Effector CD4-positive, alpha-beta T cell (primary cell): ENCODE results near the gene MDC1.
A peak's percentile ranks its signal among the peaks of the same experiment; 100 is the strongest.
"Not testable (repeated sequence)": the region's sequence is repeated elsewhere in the genome, so short reads cannot be mapped to it uniquely, and the experiment has no call there.

ENCODE experiments used
- DNase-seq: peaks from one replicate; pipeline ENCODE4 v3.0.0-alpha.2; 2020
- total RNA-seq: gene quantifications from one replicate; lab custom pipeline; 2026; lab: John Stamatoyannopoulos, UW

MDC1 gene
- total RNA-seq = 32.6 reads per million, percentile 58 among the genes with 10 or more reads in this experiment

GRCh38 chr6:30717129-30717844 is at the start of gene MDC1:
MDC1 (minus strand) TSS chr6:30717281; CDS start chr6:30715175, 2,106 bp downstream.
- DNase-seq = peak; percentile 98

GRCh38 chr6:30766461-30767157 is 49.5 kb upstream of the MDC1 start:
- DNase-seq = no peak

- not testable (repeated sequence) for DNase-seq
Measured at GRCh38 chr6:30765495-30765894, 48.4 kb upstream of the MDC1 start.

- not testable (repeated sequence) for DNase-seq
Measured at GRCh38 chr6:30764490-30765043, 47.5 kb upstream of the MDC1 start.

- DNase-seq = no peak
Measured at GRCh38 chr6:30763618-30764489, 46.8 kb upstream of the MDC1 start.

- no peak for DNase-seq
Measured at GRCh38 chr6:30763155-30763617, 46.1 kb upstream of the MDC1 start.

- DNase-seq = no peak
Measured at GRCh38 chr6:30761791-30762429, 44.8 kb upstream of the MDC1 start.

GRCh38 chr6:30760549-30760948 is 43.5 kb upstream of the MDC1 start:
- DNase-seq = no peak

GRCh38 chr6:30759575-30760239 is 42.6 kb upstream of the MDC1 start:
- DNase-seq = no peak

GRCh38 chr6:30757261-30757904 is 40.3 kb upstream of the MDC1 start:
- DNase-seq = no peak

- not testable (repeated sequence) for DNase-seq
Measured at GRCh38 chr6:30756405-30757003, 39.4 kb upstream of the MDC1 start.

- DNase-seq = no peak
Measured at GRCh38 chr6:30754631-30755030, 37.5 kb upstream of the MDC1 start.

GRCh38 chr6:30752157-30752927 is 35.3 kb upstream of the MDC1 start:
- no peak for DNase-seq

GRCh38 chr6:30750379-30750668 is 33.2 kb upstream of the MDC1 start:
- DNase-seq = no peak

GRCh38 chr6:30749554-30750378 is 32.7 kb upstream of the MDC1 start:
- no peak for DNase-seq

GRCh38 chr6:30748851-30749540 is 31.9 kb upstream of the MDC1 start:
- DNase-seq = no peak

GRCh38 chr6:30747902-30748769 is 31.1 kb upstream of the MDC1 start:
- DNase-seq = no peak

GRCh38 chr6:30747300-30747687 is 30.2 kb upstream of the MDC1 start:
- DNase-seq = no peak
